ENCODE measurements around the gene ARMC10.

- no peak for TF ChIP-seq CTCF (conservative IDR thresholded peaks at IDR 0.05; ENCODE audit: low read depth, low read length)
- TF ChIP-seq EZH2 (IDR thresholded peaks at IDR 0.05; ENCODE audit: low read length, unreplicated experiment): no peak
- TF ChIP-seq EZH2phosphoT487 (IDR thresholded peaks at IDR 0.05; ENCODE audit: borderline replicate concordance, low read length): no peak
Measured at GRCh38 chr7:103140685-103141084, 65.7 kb downstream of the ARMC10 start.
